Activated naive CD4-positive, alpha-beta T cell treated with anti-CD3 and anti-CD28 coated beads, Interleukin-2, amount 50 U/mL, for 24 hours (primary cell): ENCODE data around the gene ZNF146.
"Not testable (repeated sequence)": the region's sequence is repeated elsewhere in the genome, so short reads cannot be mapped to it uniquely, and the experiment has no call there.

Experiments
- H3K27ac Mint-ChIP-seq: one replicate; pipeline ENCODE4 v1.8.0; 2021; ENCODE audit warnings: mild to moderate bottlenecking, mixed read lengths
- H3K27me3 Mint-ChIP-seq: one replicate; pipeline ENCODE4 v1.8.0; 2021; ENCODE audit warnings: mixed read lengths
- H3K36me3 Mint-ChIP-seq: one replicate; pipeline ENCODE4 v1.8.0; 2021; ENCODE audit warnings: mixed read lengths
- H3K4me1 Mint-ChIP-seq: one replicate; pipeline ENCODE4 v1.8.0; 2021; ENCODE audit warnings: mixed read lengths
- H3K4me3 Mint-ChIP-seq: one replicate; pipeline ENCODE4 v1.8.0; 2021; ENCODE audit warnings: mild to moderate bottlenecking, mixed read lengths
- H3K9me3 Mint-ChIP-seq: one replicate; pipeline ENCODE4 v1.8.0; 2021; ENCODE audit warnings: mixed read lengths

Gene ZNF146

DNA sequence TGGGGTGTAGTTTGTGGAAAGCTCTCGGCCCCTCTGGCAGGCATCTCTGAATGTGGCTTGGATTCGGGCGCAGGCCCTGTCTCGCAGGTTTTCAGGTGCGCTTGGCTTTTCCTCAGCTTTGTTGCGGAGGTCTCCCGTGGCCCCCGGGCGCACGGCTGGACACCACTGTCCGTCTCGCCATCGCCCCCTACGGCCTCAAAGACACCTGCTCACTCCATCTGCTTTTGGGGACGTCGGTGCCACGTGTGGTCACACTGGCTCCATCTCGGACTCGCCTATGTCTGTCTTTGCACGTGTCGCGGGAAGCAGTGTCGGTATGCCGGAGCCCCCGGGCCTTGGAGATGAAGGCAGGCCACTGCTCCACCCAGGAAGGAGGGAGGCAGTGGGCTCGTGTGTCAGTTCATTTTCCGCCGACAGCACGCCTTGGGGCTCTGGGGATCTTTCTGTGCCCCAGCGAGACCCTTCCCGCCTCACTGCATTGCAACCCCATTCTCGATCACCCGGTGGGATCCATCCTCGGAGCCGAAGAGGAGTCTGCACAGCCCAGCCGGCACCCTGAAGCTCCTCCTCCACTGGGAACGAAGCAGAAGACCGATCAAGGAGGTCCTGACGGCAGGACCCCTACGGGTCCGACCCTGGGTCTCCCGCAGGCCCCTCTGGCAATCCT is 42.1 kb downstream of the ZNF146 start:
- H3K27me3 Mint-ChIP-seq: peaks cover 3% of the 10 kb centered on the region
- no peak overlapping the region for H3K4me3 Mint-ChIP-seq
- H3K27ac Mint-ChIP-seq: no peak overlapping the region
- no peaks in the 10 kb centered on the region for H3K4me1 Mint-ChIP-seq
- peaks cover 10% of the 10 kb centered on the region for H3K9me3 Mint-ChIP-seq
- H3K36me3 Mint-ChIP-seq: peaks cover 10% of the 10 kb centered on the region

DNA sequence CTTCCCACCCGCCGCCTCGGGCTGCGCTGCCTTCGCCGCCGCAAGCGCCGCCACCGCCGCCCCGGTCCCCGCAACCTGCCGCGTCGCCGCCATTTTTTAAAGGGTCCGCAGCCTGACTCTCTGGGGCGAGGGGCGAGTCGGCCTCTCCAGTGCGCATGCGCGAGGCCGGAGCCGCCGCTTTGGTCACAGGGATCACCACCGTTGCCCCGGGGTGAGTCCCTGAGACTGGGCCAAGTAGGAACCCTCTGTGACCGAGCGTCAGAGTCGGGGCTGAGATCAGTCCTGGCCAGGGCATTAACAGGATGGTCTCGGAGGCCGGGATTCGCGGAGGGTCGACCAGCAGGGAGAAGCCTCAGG is 42.6 kb downstream of the ZNF146 start:
- Mint-ChIP-seq H3K4me1 (no peaks in the 10 kb centered on the region), H3K9me3 (peaks cover 10% of the 10 kb centered on the region), H3K4me3 (no peak overlapping the region), H3K27ac (no peak overlapping the region), H3K36me3 (peaks cover 11% of the 10 kb centered on the region), H3K27me3 (peaks cover 3% of the 10 kb centered on the region)

DNA sequence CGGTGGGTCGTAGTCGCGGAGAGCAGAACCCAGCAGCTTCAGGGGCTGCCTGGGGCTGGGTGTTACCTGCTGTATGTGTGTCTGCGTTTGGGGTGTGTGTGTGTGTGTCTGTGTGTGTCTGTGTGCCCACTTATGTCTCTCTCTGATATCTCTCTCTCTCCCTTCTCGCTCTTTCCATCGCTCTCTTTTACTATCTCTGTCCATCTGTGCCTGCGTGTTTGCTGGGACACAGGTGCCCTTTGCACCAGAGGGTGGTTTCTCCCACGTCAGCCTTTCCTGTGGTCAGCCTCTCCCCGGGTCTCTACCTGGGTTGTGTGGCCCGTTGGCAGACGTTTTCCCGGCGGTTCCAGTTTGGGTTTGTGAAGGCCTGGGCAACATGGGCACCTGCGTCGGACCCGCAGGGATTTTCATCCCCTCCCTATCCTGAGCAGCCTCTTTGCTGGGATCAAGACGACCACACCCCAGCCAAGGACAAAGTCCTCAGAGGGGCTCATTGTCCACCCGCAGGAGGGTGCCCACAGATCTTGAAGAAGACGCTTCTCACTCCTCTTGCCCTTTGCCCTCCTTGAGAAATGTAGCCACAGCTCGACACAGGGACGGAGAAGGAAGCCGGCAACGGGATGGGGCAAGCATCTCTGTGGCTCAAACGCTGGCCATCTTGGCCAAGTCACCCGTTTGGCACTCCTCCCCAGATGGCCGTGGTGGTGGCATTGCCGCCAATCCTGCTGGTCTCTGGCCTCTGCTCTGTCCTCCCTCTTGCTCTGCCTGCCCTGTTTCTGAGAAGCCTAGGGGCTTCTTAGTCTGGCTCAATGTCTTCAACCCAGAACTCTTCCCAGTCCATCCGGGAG is 43.3 kb downstream of the ZNF146 start:
- H3K27me3 Mint-ChIP-seq: peaks cover 3% of the 10 kb centered on the region
- H3K4me1 Mint-ChIP-seq: no peaks in the 10 kb centered on the region
- H3K4me3 Mint-ChIP-seq: no peak overlapping the region
- peaks cover 15% of the 10 kb centered on the region for H3K36me3 Mint-ChIP-seq
- peaks cover 10% of the 10 kb centered on the region for H3K9me3 Mint-ChIP-seq
- H3K27ac Mint-ChIP-seq: no peak overlapping the region

DNA sequence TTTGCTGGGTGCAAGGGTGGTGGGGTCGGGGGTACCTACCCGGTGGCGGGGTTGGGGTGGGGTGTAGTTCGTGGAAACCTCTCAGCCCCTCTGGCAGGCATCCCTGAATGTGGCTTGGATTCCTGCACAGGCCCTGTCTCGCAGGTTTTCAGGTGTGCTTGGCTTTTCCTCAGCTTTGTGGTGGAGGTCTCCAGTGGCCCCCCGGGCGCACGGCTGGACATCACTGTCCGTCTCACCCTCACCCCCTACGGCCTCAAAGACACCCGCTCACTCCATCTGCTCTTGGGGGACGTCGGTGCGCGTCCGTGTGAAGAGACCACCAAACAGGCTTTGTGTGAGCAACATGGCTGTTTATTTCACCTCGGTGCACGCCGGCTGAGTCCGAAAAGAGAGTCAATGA is 44.3 kb downstream of the ZNF146 start:
- H3K9me3 Mint-ChIP-seq: peaks cover 19% of the 10 kb centered on the region
- H3K27me3 Mint-ChIP-seq: peaks cover 3% of the 10 kb centered on the region
- H3K27ac Mint-ChIP-seq: no peak overlapping the region
- H3K4me1 Mint-ChIP-seq: no peaks in the 10 kb centered on the region
- peaks cover 19% of the 10 kb centered on the region for H3K36me3 Mint-ChIP-seq
- H3K4me3 Mint-ChIP-seq: no peak overlapping the region

DNA sequence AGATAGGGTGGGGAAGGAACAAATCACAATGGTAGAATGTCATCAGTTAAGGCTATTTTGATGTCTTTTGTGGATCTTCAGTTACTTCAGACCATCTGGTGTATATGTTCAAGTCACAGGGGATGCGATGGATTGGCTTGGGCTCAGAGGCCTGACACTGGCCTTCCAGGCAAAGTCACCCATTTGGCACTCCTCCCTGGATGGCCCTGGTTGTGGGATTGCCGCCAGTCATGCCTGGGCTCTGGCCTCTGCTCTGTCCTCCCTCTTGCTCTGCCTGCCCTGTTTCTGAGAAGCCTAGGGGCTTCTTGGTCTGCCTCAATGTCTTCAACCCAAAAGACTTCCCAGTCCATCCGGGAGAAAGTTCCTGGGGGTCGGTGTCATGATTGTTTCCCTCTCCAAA is 50.2 kb downstream of the ZNF146 start:
- H3K9me3 Mint-ChIP-seq: peaks cover 17% of the 10 kb centered on the region
- H3K4me3 Mint-ChIP-seq: no peak overlapping the region
- H3K36me3 Mint-ChIP-seq: peaks cover 19% of the 10 kb centered on the region
- no peaks in the 10 kb centered on the region for H3K4me1 Mint-ChIP-seq
- H3K27me3 Mint-ChIP-seq: no peaks in the 10 kb centered on the region
- no peak overlapping the region for H3K27ac Mint-ChIP-seq

DNA sequence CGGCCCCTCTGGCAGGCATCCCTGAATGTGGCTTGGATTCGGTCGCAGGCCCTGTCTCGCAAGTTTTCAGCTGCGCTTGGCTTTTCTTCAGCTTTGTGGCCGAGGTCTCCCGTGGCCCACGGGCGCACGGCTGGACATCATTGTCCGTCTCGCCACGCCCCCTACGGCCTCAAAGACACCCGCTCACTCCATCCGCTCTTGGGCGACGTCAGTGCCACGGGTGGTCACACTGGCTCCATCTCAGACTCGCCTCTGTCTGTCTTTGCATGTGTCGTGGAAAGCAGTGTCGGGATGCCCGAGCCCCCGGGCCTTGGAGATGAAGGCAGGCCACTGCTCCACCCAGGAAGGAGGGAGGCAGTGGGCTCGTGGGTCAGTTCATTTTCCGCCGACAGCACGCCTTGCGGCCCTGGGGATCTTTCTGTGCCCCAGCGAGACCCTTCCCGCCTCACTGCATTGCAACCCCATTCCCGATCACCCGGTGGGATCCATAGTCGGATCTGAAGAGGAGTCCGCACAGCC is 51.0 kb downstream of the ZNF146 start:
- Mint-ChIP-seq H3K4me3 (no peak overlapping the region), H3K27ac (no peak overlapping the region), H3K9me3 (peaks cover 17% of the 10 kb centered on the region), H3K27me3 (no peaks in the 10 kb centered on the region), H3K4me1 (no peaks in the 10 kb centered on the region), H3K36me3 (peaks cover 19% of the 10 kb centered on the region)

DNA sequence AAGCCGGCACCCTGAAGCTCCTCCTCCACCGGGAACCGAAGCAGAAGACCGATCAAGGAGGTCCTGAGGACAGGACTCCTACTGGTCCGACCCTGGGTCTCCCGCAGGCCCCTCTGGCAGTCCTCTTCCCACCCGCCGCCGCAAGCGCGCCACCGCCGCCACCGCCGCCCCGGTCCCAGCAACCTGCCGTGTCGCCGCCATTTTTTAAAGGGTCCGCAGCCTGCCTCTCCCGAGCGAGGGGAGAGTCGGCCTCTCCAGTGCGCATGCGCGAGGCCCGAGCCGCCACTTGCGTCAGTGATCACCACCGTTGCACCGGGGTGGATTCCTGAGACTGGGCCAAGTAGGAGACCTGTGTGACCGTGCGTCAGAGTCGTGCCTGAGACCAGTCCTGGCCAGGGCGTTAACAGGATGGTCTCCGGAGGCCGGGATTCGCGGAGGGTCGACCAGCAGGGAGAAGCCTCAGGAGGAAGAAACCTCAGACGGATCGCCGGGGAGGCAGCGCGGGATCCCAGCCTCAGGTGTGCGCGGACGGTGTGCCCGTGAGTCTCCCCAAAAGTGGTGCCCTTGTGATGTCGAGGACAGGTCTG is 51.6 kb downstream of the ZNF146 start:
- H3K36me3 Mint-ChIP-seq: peaks cover 19% of the 10 kb centered on the region
- H3K9me3 Mint-ChIP-seq: peaks cover 17% of the 10 kb centered on the region
- H3K4me1 Mint-ChIP-seq: no peaks in the 10 kb centered on the region
- H3K27me3 Mint-ChIP-seq: no peaks in the 10 kb centered on the region
- no peak overlapping the region for H3K4me3 Mint-ChIP-seq
- H3K27ac Mint-ChIP-seq: no peak overlapping the region

DNA sequence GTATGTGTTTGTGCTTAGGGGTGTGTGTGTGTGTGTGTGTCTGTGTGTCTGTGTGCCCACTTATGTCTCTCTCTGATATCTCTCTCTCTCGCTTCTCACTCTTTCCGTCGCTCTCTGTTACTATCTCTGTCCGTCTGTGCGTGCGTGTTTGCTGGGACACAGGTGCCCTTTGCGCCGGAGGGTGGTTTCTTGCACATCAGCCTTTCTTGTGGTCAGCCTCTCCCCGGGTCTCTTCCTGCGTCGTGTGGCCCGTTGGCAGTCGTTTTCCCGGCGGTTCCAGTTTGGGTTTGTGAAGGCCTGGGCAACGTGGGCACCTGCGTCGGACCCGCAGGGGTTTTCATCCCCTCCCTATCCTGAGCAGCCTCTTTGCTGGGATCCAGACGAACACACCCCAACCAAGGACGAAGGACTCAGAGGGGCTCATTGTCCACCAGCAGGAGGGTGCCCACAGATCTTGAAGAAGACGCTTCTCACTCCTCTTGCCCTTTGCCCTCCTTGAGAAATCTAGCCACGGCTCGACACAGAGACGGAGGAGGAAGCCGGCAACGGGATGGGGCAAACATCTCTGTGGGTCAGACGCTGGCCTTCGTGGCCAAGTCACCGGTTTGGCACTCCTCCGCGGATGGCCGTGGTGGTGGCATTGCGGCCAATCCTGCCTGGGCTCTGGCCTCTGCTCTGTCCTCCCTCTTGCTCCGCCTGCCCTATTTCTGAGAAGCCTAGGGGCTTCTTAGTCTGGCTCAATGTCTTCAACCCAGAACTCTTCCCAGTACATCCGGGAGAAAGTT is 52.3 kb downstream of the ZNF146 start:
- Mint-ChIP-seq H3K4me3 (no peak overlapping the region), H3K4me1 (no peaks in the 10 kb centered on the region)

DNA sequence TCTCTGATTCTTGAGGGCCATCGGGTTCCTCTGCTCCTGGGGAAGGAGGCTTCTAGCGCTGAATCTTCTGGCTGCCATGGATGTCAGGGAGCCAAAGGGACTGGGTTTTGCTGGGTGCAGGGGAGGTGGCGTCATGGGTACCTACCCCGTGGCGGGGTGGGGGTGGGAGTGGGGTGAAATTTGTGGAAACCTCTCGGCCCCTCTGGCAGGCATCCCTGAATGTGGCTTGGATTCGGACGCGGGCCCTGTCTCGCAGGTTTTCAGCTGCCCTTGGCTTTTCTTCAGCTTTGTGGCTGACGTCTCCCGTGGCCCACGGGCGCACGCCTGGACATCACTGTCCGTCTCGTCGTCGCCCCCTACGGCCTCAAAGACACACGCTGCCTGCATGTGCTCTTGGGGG is 53.2 kb downstream of the ZNF146 start:
- peaks cover 17% of the 10 kb centered on the region for H3K9me3 Mint-ChIP-seq
- not testable (repeated sequence) for H3K27me3 Mint-ChIP-seq, H3K27ac Mint-ChIP-seq, H3K4me1 Mint-ChIP-seq, H3K4me3 Mint-ChIP-seq
- peaks cover 16% of the 10 kb centered on the region for H3K36me3 Mint-ChIP-seq

More for the DNA sequence above, 52.3 kb downstream of the ZNF146 start:
- Mint-ChIP-seq H3K9me3 (peaks cover 17% of the 10 kb centered on the region), H3K36me3 (peaks cover 19% of the 10 kb centered on the region), H3K27ac (no peak overlapping the region), H3K27me3 (no peaks in the 10 kb centered on the region)

DNA sequence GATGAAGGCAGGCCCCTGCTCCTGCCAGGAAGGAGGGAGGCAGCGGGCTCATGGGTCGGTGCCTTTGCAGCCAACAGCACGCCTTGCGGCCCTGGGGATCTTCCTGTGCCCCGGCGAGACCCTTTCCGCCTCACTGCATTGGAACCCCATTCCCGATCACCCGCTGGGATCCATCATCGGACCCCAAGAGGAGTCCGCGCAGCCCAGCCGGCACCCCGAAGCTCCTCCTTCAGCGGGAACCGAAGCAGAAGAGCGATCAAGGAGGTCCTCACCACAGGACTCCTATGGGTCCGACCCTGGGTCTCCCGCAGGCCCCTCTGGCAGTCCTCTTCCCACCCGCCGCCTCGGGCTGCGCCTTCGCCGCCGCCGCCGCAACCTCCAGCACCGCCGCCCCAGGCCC is 53.7 kb downstream of the ZNF146 start:
- not testable (repeated sequence) for H3K27me3 Mint-ChIP-seq, H3K4me1 Mint-ChIP-seq, H3K27ac Mint-ChIP-seq, H3K4me3 Mint-ChIP-seq
- Mint-ChIP-seq H3K9me3 (peaks cover 15% of the 10 kb centered on the region), H3K36me3 (peaks cover 12% of the 10 kb centered on the region)

DNA sequence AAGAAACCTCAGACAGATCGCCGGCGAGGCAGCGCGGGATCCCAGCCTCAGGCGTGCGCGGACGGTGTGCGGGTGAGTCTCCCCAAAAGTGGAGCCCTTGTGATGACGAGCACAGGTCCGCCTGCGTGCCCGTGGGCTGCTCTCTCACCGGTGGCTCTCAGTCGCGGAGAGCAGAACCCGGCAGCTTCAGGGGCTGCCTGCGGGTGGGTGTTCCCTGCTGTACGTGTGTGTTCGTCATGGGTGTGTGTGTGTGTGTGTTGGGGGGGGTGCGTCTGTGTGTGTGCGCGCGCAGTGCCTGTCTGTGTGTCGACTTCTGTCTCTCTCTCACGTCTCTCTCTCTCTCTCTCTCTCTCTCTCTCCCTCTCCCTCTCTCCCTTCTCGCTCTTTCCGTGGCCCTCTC is 54.4 kb downstream of the ZNF146 start:
- H3K4me3 Mint-ChIP-seq, H3K4me1 Mint-ChIP-seq, H3K27ac Mint-ChIP-seq, H3K27me3 Mint-ChIP-seq, H3K36me3 Mint-ChIP-seq, H3K9me3 Mint-ChIP-seq: not testable (repeated sequence)
